Ovary (tissue), 9 donors: ENCODE measurements around the gene PDE3A. TPM values are rescaled to one million over a fixed set of nuclear protein-coding genes. Genes with fewer than 3 reads are reported as not detected.

Experiments
- DNase-seq, 5 donors: peaks; one replicate each; pipeline ENCODE4 v3.0.0-alpha.2; 2019 to 2020
- H3K27ac ChIP-seq, 2 donors: fragments of 200-600 bp; one replicate each; pipeline versions ENCODE4 v1.5.1 to v1.8.0; 2019 to 2022
- H3K27me3 ChIP-seq: fragments of 200-600 bp; one replicate; pipeline ENCODE4 v1.8.0; 2022
- H3K36me3 ChIP-seq: fragments of 200-600 bp; sonication (generic); one replicate; pipeline ENCODE4 v1.5.1; 2019
- H3K4me1 ChIP-seq: one replicate; pipeline ENCODE4 v1.8.1; 2013; ENCODE audit warnings: mild to moderate bottlenecking, moderate library complexity; ENCODE audit not compliant: insufficient read depth
- H3K4me3 ChIP-seq: fragments of 200-600 bp; sonication (generic); one replicate; pipeline ENCODE4 v1.5.1; 2017
- H3K9me3 ChIP-seq, 2 donors: fragments of 200-600 bp in 1 of 2; sonication (generic) in 1 of 2; one replicate each; pipeline versions ENCODE4 v1.5.1 to v1.8.1; 2013 to 2019; ENCODE audit warnings: mild to moderate bottlenecking in 1 of 2, moderate library complexity in 1 of 2
- CTCF ChIP-seq, 3 donors: fragments of 450-650 bp in 2 of 3; fragments of 200-600 bp in 1 of 3; IDR thresholded peaks; one replicate each; pipeline versions ENCODE4 v1.5.1 to v1.8.0; 2016 to 2022; ENCODE audit warnings: antibody characterized with exemption in 3 of 3, mild to moderate bottlenecking in 1 of 3
- EP300 ChIP-seq: sonication (generic); formaldehyde crosslinking; IDR thresholded peaks from one replicate; pipeline ENCODE4 v1.6.1; 2017; ENCODE audit warnings: antibody characterized with exemption
- POLR2A ChIP-seq: fragments of 450-650 bp; IDR thresholded peaks from one replicate; pipeline ENCODE4 v1.6.1; 2017; ENCODE audit warnings: antibody characterized with exemption, mild to moderate bottlenecking, moderate library complexity
- WGBS, 3 donors: extraction: QIAGEN DNeasy Blood & Tissue Kit in 1 of 3; methylation state at CpG; one replicate each; pipeline versions ENCODE4 v1.1.5 to v1.1.7; 2013 to 2017; 5-methylcytosine and 5-hydroxymethylcytosine counted together
- intact Hi-C, 4 donors: fragments of 100-400 bp; cut with DNase I; formaldehyde crosslinking; loops; one replicate each; pipeline versions ENCODE4 v1.11.0 to v1.15.1; 2022 to 2023
- polyA plus RNA-seq, 2 donors: library from polyadenylated mRNA; stranded (reverse); fragments of 200-250 nt in 1 of 2; fragments of 350-450 nt in 1 of 2; fragmentation: Illumina TruSeq in 1 of 2; extraction: RNeasy Lipid Tissue Mini Kit (QIAGEN cat#74804) in 1 of 2; gene quantifications; one replicate each; pipeline ENCODE4 v1.2.3, GENCODE V29; 2013 to 2014
- total RNA-seq, 7 donors: library from RNA; depleted of rRNA in 2 of 7; stranded (reverse); fragments of >200 nt in 2 of 7; fragmentation: NEBNext Ultra II Directional in 3 of 7; extraction: Animal tissue kit (Norgen Biotek cat#: 25700) in 3 of 7; gene quantifications; one replicate each; pipeline versions ENCODE4 v1.1.0 to v1.2.4, GENCODE V29; 2016 to 2023
- donor health status: DM: no; HTN: no; CAD: no; lungs with moderate emphysema.
- donor health status: DM: no; HTN: no; CAD: no.
- donor health status: Bipolar disorder and iron deficiency.
- donor health status: DM: yes; HTN: yes; CAD: no.
- donor health status: DM: no; HTN: no; CAD: no.
- donor health status: DM: yes; HTN: yes; CAD: no.

The PDE3A gene
- total and polyA plus RNA-seq, 9 donors: 3.7 to 15.2 (median 7.1) TPM

DNA sequence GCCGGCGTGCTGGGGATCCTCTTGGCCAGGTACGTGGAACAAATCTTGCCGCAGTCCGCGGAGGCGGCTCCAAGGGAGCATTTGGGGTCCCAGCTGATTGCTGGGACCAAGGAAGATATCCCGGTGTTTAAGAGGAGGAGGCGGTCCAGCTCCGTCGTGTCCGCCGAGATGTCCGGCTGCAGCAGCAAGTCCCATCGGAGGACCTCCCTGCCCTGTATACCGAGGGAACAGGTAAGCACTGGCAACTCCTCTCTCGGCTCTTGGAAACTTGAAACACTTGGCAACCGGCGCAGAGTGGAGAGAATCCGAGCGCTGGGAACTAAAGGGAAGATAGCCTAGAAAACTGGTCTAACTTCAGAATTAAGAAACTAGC is 1.7 kb downstream of the PDE3A start:
- 0 to 1% (median 0%) methylated on average over 21 of the region's 21 CpGs for WGBS, 3 donors
- Histone ChIP-seq H3K9me3 (no peaks in the 10 kb centered on the region), H3K4me3 (peak overlapping the region; percentile 80), H3K4me1 (peaks cover 2% of the 10 kb centered on the region), H3K36me3 (no peaks in the 10 kb centered on the region), H3K27ac (peak overlapping the region; percentile 77 to 86), H3K27me3 (no peaks in the 10 kb centered on the region)
- intact Hi-C loops: loop anchor here in 1 of 4 donors (10.0 kb wide), 1 partner anchor 455 kb away; no protein-coding TSS in a partner anchor
- DNase-seq: peak in 4 of 5 donors; percentile 15 to 52 (median 40)
- TF ChIP-seq POLR2A (no peak), CTCF (IDR thresholded peaks at IDR 0.05) (no peak), EP300 (no peak)

DNA sequence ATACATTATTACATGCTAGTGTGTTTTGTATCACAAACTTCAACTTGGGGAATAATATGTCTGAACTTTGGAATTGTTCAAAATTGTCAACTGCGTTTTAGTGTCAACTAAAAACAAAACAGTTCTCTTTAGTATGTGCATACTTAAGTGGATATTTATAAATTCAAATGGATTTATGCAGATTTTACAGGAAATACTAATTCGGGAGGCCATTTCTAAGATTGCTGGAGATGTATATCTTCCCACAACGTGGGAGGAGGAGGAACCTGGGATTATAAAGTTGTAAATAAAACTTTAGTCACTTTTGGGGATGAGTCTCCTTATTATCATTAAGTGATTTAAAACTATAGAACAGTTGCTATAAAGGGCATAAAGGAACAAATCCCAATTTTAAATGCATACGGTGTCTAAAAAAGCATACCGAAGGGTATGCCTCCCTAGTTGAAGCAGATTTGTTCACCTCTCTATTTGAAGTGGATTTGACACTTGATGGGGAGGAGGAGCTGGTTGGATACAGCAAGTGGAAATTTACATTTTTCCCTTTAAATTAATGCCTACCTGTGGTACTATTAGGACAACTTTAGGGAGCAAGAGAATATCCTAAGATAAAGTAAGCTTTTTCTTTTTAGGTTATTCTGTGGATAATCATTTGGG is 2.7 kb downstream of the PDE3A start:
- Histone ChIP-seq H3K36me3 (no peaks in the 10 kb centered on the region), H3K27me3 (no peaks in the 10 kb centered on the region), H3K4me3 (peak overlapping the region; percentile 80), H3K27ac (no peak overlapping the region), H3K9me3 (no peaks in the 10 kb centered on the region), H3K4me1 (peaks cover 2% of the 10 kb centered on the region)
- 54 to 74% (median 71%) methylated on average over 5 of the region's 5 CpGs for WGBS, 3 donors
- no peak for TF ChIP-seq CTCF (IDR thresholded peaks at IDR 0.05)
- no peak for TF ChIP-seq POLR2A
- TF ChIP-seq EP300: no peak
- intact Hi-C loops: loop anchor here in 1 of 4 donors (10.0 kb wide), 1 partner anchor 456 kb away; no protein-coding TSS in a partner anchor
- DNase-seq: no peak

DNA sequence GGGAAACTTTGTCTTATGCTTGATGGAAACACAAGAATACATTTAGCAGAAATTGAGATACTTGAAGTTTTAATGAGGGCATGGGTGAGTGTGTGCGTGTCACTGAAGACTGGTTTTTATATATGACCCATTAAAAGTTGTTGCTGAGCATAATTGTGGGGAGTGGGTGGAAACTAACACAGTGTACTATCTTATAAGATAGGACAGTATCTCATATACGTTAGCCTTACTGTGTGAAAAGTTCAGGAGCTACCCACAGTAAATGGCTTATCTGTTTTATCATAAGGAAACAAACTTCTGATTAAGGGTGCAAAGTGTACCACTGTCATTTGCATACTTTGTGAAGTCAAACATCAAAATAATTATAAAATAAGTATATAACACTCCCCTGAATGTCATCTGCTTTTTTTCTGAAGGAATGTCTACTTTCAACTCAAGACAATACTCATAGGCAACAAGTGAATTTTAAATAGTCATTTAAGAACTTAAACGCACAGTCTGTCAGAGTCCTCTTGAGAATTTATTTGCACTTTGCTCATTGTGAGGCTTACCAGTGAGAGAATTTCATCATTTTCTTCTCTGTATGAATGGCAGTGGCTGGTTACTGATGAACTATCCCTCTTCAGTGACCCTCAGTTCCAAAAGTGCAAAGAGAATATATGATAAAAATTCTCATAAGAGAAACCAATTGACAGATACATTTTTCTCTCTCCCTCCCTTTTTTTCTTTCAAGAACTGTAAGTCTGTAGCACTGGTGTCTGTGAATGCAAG is 4.2 kb downstream of the PDE3A start:
- H3K27me3 ChIP-seq: no peaks in the 10 kb centered on the region
- DNase-seq: no peak
- no peak overlapping the region for H3K27ac ChIP-seq
- intact Hi-C loops: loop anchor here in 1 of 4 donors (10.0 kb wide), 1 partner anchor 458 kb away; no protein-coding TSS in a partner anchor
- 85 to 91% (median 86%) methylated on average over 3 of the region's 3 CpGs for WGBS, 3 donors
- H3K4me3 ChIP-seq: no peak overlapping the region
- no peaks in the 10 kb centered on the region for H3K36me3 ChIP-seq
- H3K9me3 ChIP-seq: no peaks in the 10 kb centered on the region
- TF ChIP-seq POLR2A: no peak
- TF ChIP-seq EP300: no peak
- TF ChIP-seq CTCF (IDR thresholded peaks at IDR 0.05): no peak
- peaks cover 2% of the 10 kb centered on the region for H3K4me1 ChIP-seq

DNA sequence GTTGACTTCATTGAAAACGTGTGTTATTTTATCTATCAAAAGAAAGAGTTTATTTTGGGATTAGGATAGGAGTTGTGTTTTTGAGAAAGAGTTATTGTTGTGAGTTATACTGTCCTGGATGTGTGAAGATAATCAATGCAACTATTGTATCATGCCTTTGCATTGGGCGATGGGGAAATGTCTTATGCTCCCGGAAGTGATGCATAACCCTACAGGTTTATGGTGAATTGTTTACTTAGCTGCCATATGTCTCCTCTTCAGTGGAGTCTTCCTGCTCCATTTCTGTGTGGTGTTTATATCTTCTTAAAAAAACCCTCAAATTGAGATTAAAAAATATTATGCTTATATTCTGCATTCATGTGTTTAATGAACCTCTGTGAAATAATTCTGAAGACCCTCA is 6.5 kb downstream of the PDE3A start:
- H3K36me3 ChIP-seq: no peaks in the 10 kb centered on the region
- H3K4me3 ChIP-seq: no peak overlapping the region
- TF ChIP-seq POLR2A (no peak), CTCF (IDR thresholded peaks at IDR 0.05) (no peak), EP300 (no peak)
- no peaks in the 10 kb centered on the region for H3K27me3 ChIP-seq
- WGBS, 3 donors: 65 to 83% (median 65%) methylated on average over 3 of the region's 3 CpGs
- no peaks in the 10 kb centered on the region for H3K4me1 ChIP-seq
- intact Hi-C loops: loop anchor here in 1 of 4 donors (10.0 kb wide), 1 partner anchor 460 kb away; no protein-coding TSS in a partner anchor
- H3K27ac ChIP-seq: no peak overlapping the region
- H3K9me3 ChIP-seq: no peaks in the 10 kb centered on the region
- DNase-seq: no peak
